CD8-positive, alpha-beta memory T cell (primary cell): ENCODE results near the gene SPDYE6. TPM values are rescaled to one million over a fixed set of nuclear protein-coding genes. Genes with fewer than 3 reads are reported as not detected.
"Not testable (repeated sequence)": the region's sequence is repeated elsewhere in the genome, so short reads cannot be mapped to it uniquely, and the experiment has no call there.

Source experiments
- CTCF ChIA-PET: fragments of 350-600 bp; sonication (Branson Sonifier 250); formaldehyde crosslinking; loops from one replicate; lab custom pipeline; 2021; ENCODE audit warnings: antibody characterized with exemption; lab: Charles Lee
- POLR2A ChIA-PET: fragments of 350-600 bp; sonication (Branson Sonifier 250); formaldehyde crosslinking; loops from one replicate; lab custom pipeline; 2021; ENCODE audit warnings: antibody characterized with exemption; lab: Charles Lee
- DNase-seq, 5 donors: peaks; one replicate each; pipeline versions ENCODE4 v3.0.0 to v3.0.0-alpha.2; 2020 to 2022; ENCODE audit warnings: mixed read lengths in 1 of 5
- H3K27ac ChIP-seq: one replicate; pipeline ENCODE4 v1.7.0; 2013; ENCODE audit warnings: low read depth, mild to moderate bottlenecking, low read length, moderate library complexity
- H3K27me3 ChIP-seq: 2 replicates; pipeline ENCODE4 v1.7.0; 2013; ENCODE audit warnings: low read length, mild to moderate bottlenecking; ENCODE audit not compliant: insufficient read depth, poor library complexity, severe bottlenecking
- H3K36me3 ChIP-seq: 2 replicates; pipeline ENCODE4 v1.7.0; 2013; ENCODE audit warnings: mild to moderate bottlenecking, low read length, moderate library complexity; ENCODE audit not compliant: insufficient read depth
- H3K4me1 ChIP-seq: 2 replicates; pipeline ENCODE4 v1.7.0; 2013; ENCODE audit warnings: mild to moderate bottlenecking, low read length, moderate library complexity; ENCODE audit not compliant: insufficient read depth
- H3K4me3 ChIP-seq: 2 replicates; pipeline ENCODE4 v1.7.0; 2013; ENCODE audit warnings: mild to moderate bottlenecking, low read length
- H3K9me3 ChIP-seq: 2 replicates; pipeline ENCODE4 v1.7.0; 2013; ENCODE audit warnings: mild to moderate bottlenecking, low read length
- H3K27ac Mint-ChIP-seq, 8 donors: one replicate each; pipeline ENCODE4 v1.8.0; 2020 to 2021; ENCODE audit warnings: mixed read lengths in 8 of 8, mild to moderate bottlenecking in 6 of 8, inconsistent platforms in 3 of 8, moderate library complexity in 3 of 8
- H3K27me3 Mint-ChIP-seq, 2 donors: one replicate each; pipeline ENCODE4 v1.8.0; 2020 to 2021; ENCODE audit warnings: mixed read lengths in 2 of 2, mild to moderate bottlenecking in 1 of 2, moderate library complexity in 1 of 2
- H3K36me3 Mint-ChIP-seq, 3 donors: one replicate each; pipeline ENCODE4 v1.8.0; 2020 to 2021; ENCODE audit warnings: mixed read lengths in 3 of 3, inconsistent platforms in 1 of 3, mild to moderate bottlenecking in 1 of 3
- H3K4me1 Mint-ChIP-seq, 3 donors: one replicate each; pipeline ENCODE4 v1.8.0; 2020 to 2021; ENCODE audit warnings: mixed read lengths in 3 of 3, inconsistent platforms in 1 of 3, mild to moderate bottlenecking in 1 of 3
- H3K4me3 Mint-ChIP-seq, 7 donors: one replicate each; pipeline ENCODE4 v1.8.0; 2020 to 2021; ENCODE audit warnings: mixed read lengths in 7 of 7, mild to moderate bottlenecking in 6 of 7, moderate library complexity in 4 of 7, inconsistent platforms in 2 of 7
- H3K9me3 Mint-ChIP-seq, 5 donors: one replicate each; pipeline ENCODE4 v1.8.0; 2020 to 2022; ENCODE audit warnings: mixed read lengths in 5 of 5, mild to moderate bottlenecking in 3 of 5, moderate library complexity in 2 of 5, inconsistent platforms in 1 of 5
- polyA plus RNA-seq: library from polyadenylated mRNA; unstranded; fragments of 300-500 nt; fragmentation: Illumina TruSeq; gene quantifications from one replicate; pipeline ENCODE4 v1.2.3, GENCODE V29; 2021
- total RNA-seq, 2 experiments: library from RNA; stranded (reverse); gene quantifications; one replicate each; pipeline ENCODE4 v1.2.3, GENCODE V29; 2021

SPDYE6 gene
- total and polyA plus RNA-seq, 3 experiments from 2014 or later = 0.89 TPM; not detected in 2

- not testable (repeated sequence) for H3K36me3 ChIP-seq, H3K9me3 Mint-ChIP-seq, H3K9me3 ChIP-seq, H3K27me3 Mint-ChIP-seq, H3K27me3 ChIP-seq, H3K4me1 ChIP-seq
- Mint-ChIP-seq H3K36me3 (peaks cover 0 to 25% (median 2%) of the 10 kb centered on the region in 3 donors), H3K4me1 (peaks cover 16 to 34% (median 25%) of the 10 kb centered on the region in 3 donors), H3K4me3 (peak overlapping the region; percentile 88 to 99 (median 92)), H3K27ac (peak overlapping the region; percentile 84 to 93 (median 90))
- ChIA-PET POLR2A (interaction anchor here (1.1 kb wide), 1 partner anchor 32 kb away, joined by 5 read pairs; the partner anchor contains the start of gene PRKRIP1), CTCF (interaction anchor here (0.6 kb wide), 1 partner anchor 30 kb away, joined by 3 read pairs; no protein-coding TSS in a partner anchor)
- peak overlapping the region; percentile 65 for H3K27ac ChIP-seq
- peak; percentile 86 to 97 (median 93) for DNase-seq
- H3K4me3 ChIP-seq = peak overlapping the region; percentile 54
Observed at GRCh38 chr7:102363549-102364393, 7.5 kb upstream of the SPDYE6 start.

DNA sequence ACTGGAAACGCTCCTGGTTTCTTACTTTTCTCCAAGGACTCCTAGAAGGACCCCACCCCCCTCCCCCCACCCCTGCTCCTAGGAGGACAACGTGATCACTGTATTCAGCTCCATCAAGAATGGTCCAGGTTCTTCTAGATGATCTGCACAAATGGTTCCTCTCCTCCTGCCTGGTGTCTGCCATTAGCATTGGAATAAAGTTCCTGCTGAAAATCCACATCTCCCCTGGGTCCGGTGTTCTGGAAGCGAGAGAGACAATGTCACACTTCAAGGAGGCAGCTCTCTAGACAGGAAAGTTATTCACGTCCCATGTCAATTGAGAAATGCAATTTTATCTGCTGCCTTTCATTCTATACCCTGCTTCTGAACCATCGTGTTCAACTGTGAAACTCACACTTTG is 9.3 kb downstream of the SPDYE6 start:
- H3K9me3 ChIP-seq, CTCF ChIA-PET, H3K27ac ChIP-seq, DNase-seq, H3K4me1 Mint-ChIP-seq, H3K4me3 ChIP-seq, H3K9me3 Mint-ChIP-seq, H3K36me3 ChIP-seq, H3K27me3 ChIP-seq, H3K36me3 Mint-ChIP-seq, H3K4me3 Mint-ChIP-seq, H3K27me3 Mint-ChIP-seq, H3K27ac Mint-ChIP-seq, H3K4me1 ChIP-seq, POLR2A ChIA-PET: not testable (repeated sequence)

DNA sequence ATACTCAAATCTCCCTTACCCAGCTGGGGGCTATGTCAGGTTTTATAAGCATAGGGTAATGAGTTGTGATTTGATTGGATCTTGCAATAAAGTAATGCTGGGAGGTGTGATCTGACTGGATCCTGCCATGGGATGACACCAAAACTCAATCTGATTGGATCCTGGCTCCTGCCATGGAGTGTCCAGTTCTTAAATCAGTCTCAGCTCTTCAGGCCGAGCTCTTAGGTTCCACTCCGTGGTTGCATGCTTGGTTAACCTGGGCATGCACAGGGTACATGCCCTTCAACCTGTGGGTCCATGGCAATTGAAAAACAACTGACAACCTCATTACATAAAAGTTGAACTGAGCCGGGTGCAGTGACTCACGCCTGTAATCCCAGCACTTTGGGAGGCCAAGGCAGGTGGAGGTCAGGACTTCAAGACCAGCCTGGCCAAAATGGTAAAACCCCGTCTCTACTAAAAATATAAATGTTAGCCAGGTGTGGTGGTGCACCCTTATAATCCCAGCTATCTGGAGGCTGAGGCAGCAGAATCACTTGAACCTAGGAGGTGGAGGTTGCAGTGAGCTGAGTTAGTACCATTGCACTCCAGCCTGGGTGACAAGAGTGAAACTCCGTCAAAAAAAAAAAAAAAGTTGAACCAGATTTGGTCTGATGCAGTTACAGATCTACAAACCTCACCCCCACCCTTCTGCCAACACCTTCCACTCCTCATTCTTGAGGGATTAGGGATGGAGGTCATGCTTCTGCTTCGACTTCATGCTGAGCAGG is 15.5 kb downstream of the SPDYE6 start:
- H3K36me3 ChIP-seq, H3K36me3 Mint-ChIP-seq, H3K4me3 Mint-ChIP-seq, H3K9me3 ChIP-seq, POLR2A ChIA-PET, H3K27ac Mint-ChIP-seq, CTCF ChIA-PET, H3K4me1 ChIP-seq, DNase-seq, H3K4me3 ChIP-seq, H3K27me3 Mint-ChIP-seq, H3K27ac ChIP-seq, H3K27me3 ChIP-seq, H3K9me3 Mint-ChIP-seq, H3K4me1 Mint-ChIP-seq: not testable (repeated sequence)

GRCh38 chr7:102337420-102337819 is 18.8 kb downstream of the SPDYE6 start:
- POLR2A ChIA-PET, H3K27ac Mint-ChIP-seq, H3K4me1 Mint-ChIP-seq: not testable (repeated sequence)

GRCh38 chr7:102337002-102337401 is 19.2 kb downstream of the SPDYE6 start:
- H3K27ac Mint-ChIP-seq, H3K4me1 ChIP-seq, H3K27me3 Mint-ChIP-seq, H3K4me3 Mint-ChIP-seq, H3K4me3 ChIP-seq, H3K27me3 ChIP-seq, DNase-seq, H3K9me3 Mint-ChIP-seq, POLR2A ChIA-PET, H3K36me3 Mint-ChIP-seq, H3K36me3 ChIP-seq, H3K27ac ChIP-seq, H3K9me3 ChIP-seq, H3K4me1 Mint-ChIP-seq, CTCF ChIA-PET: not testable (repeated sequence)

More at GRCh38 chr7:102337420-102337819, 18.8 kb downstream of the SPDYE6 start:
- H3K4me1 ChIP-seq, H3K36me3 Mint-ChIP-seq, CTCF ChIA-PET, H3K4me3 Mint-ChIP-seq, H3K27me3 ChIP-seq, H3K36me3 ChIP-seq, DNase-seq, H3K27me3 Mint-ChIP-seq, H3K9me3 ChIP-seq, H3K4me3 ChIP-seq, H3K9me3 Mint-ChIP-seq, H3K27ac ChIP-seq: not testable (repeated sequence)

DNA sequence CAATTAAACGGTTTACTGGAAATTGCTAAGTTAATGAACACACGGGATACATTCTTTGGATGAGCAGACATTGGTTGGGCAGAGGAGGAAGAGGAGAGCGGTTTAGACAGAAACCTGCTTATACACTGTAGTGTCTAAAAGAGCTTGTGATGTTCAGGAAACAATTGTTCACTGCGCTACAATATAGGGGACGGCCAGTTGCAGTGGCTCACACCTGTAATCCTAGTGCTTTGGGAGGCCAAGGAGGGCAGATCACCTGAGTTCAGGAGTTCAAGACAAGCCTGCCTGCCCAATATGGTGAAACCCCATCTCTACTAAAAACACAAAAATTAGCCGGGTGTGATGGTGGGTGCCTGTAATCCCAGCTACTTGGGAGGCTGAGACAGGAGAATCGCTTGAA is 20.7 kb downstream of the SPDYE6 start:
- POLR2A ChIA-PET, H3K36me3 ChIP-seq, H3K27ac Mint-ChIP-seq, H3K4me3 Mint-ChIP-seq, H3K36me3 Mint-ChIP-seq, DNase-seq, H3K4me1 Mint-ChIP-seq, H3K9me3 Mint-ChIP-seq, H3K27me3 ChIP-seq, H3K4me1 ChIP-seq, H3K27ac ChIP-seq, H3K4me3 ChIP-seq, H3K9me3 ChIP-seq: not testable (repeated sequence)
- H3K27me3 Mint-ChIP-seq = peaks cover 4 to 15% of the 10 kb centered on the region in 2 donors
- CTCF ChIA-PET = interaction anchor here (0.7 kb wide), 1 partner anchor 805 kb away, joined by 3 read pairs; no protein-coding TSS in a partner anchor

GRCh38 chr7:102330666-102331460 is 25.4 kb downstream of the SPDYE6 start:
- POLR2A ChIA-PET = not testable (repeated sequence)

More at GRCh38 chr7:102330666-102331460, 25.4 kb downstream of the SPDYE6 start:
- H3K36me3 ChIP-seq, H3K27ac ChIP-seq, DNase-seq, H3K4me3 ChIP-seq, H3K27me3 ChIP-seq, H3K4me1 ChIP-seq, H3K4me1 Mint-ChIP-seq, H3K9me3 Mint-ChIP-seq, H3K27ac Mint-ChIP-seq, H3K36me3 Mint-ChIP-seq, H3K9me3 ChIP-seq, H3K4me3 Mint-ChIP-seq: not testable (repeated sequence)
- CTCF ChIA-PET = interaction anchor here (0.6 kb wide), 1 partner anchor 941 kb away, joined by 4 read pairs; no protein-coding TSS in a partner anchor
- peaks cover 11 to 32% of the 10 kb centered on the region in 2 donors for H3K27me3 Mint-ChIP-seq
